Stimulated activated CD8-positive, alpha-beta memory T cell treated with anti-CD3 and anti-CD28 coated beads, Interleukin-12 subunit alpha, Interleukin-12 subunit beta, amount 100 ng/mL, for 1 hour (primary cell): ENCODE measurements around the gene KIF6.

Experiments
- DNase-seq: peaks from one replicate; pipeline ENCODE4 v3.0.0-alpha.2; 2020; ENCODE audit warnings: low read depth

KIF6 gene

DNA sequence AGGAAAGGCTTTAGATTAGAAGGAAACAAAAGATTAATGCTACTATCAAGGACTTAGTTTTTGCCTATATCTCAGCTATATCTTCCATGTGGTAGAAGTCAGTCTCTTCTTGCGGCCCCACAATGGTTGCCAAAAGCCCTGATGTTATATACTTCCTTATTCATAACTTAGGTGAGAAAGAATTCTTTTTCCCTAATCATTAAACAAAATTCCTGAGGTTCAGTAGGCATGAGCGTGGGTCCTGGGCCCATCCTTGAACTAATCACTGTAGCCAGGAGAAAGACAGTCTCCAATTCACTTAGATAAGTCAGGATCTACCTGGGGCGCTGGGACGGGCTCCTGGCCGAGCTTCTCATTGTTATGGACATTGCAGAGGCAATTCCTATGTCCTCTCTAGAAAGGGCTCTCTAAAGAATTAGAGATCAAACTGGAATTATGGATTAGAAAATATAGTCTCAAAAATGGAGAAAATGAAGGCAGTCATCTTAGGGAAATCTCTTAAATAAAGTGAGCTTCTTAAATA, 134.3 kb downstream of the KIF6 start:
- no peak for DNase-seq

DNA sequence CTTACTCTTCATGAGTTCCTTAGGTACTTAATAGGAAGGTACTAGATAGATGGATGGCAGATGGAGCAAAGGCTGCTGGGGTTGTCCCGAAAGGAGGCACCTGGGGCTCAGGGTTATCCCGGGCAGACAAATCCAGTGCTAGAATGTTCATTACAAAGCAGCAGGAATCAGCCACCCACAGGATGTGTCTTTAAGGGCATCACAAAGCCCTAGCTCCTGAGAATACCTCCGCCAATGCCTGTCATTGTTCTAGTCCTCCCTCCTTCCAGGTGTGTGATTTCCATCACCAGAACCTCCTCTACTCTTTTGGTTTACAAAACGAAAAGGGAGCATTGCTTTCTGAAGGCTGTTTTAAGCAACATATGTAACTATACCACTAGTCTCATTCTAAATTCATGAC, 138.1 kb downstream of the KIF6 start:
- DNase-seq: no peak

- DNase-seq: no peak
Measured at GRCh38 chr6:39585641-39586040, 139.6 kb downstream of the KIF6 start.

DNA sequence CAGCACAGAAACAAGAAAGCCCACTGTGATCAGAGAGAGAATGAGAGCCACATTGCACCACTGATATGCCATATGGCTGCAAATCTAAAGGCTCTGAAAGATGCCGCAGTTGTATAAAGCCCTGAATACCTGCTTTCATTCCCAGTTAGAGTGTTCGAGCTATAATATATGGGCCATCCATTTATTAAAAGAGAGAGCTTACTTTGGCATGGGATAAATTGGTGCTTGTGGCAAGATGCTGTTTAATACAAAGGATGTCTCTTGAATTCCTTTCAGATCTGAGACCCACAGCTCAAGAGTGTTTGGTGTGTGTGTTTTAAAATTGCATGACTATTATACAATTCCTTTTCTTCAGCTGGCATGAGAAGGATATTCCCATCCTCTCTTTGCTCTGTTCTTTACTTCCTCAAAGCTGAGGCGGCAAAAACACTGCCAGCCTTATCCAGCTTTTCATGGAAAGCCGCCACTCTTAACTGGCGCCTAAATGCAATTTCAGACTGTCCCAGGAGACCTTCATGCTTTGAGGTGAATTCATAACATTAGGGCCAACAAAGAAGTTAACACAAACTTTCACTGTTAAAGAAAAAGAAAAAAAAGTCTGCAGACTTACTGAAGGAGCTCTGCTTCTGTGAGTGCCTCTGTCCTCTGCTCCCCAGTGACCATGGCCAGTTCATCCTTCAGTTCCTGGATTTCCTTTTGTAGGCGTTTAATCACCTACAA, 147.6 kb downstream of the KIF6 start:
- DNase-seq: no peak

- no peak for DNase-seq
Measured at GRCh38 chr6:39576556-39577303, 148.5 kb downstream of the KIF6 start.

- no peak for DNase-seq
Measured at GRCh38 chr6:39574991-39575390, 150.2 kb downstream of the KIF6 start.

GRCh38 chr6:39573541-39573940, 151.7 kb downstream of the KIF6 start:
- DNase-seq: no peak

- no peak for DNase-seq
Measured at GRCh38 chr6:39572661-39573340, 152.4 kb downstream of the KIF6 start.

DNA sequence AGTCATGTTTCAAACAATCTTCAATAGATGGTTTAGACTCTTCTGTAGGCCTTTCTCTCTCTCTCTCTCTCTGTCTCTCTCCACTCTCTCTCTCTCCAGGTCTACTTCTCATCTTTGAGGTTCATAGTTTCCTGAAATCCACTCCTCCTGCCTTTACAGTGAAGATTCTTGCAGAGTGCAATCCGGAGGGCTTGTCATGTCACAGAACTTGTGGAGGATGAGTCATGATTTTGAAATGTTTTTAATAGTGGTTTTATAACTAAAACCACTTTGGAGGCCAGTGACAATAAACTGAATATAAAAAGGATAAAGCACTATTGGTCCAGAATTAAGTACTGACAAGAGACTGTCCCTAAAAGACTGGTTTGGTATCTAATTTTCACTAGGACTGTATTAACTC, 156.3 kb downstream of the KIF6 start:
- no peak for DNase-seq

GRCh38 chr6:39567091-39567490, 158.1 kb downstream of the KIF6 start:
- DNase-seq: no peak

- DNase-seq: no peak
Measured at GRCh38 chr6:39566456-39566855, 158.8 kb downstream of the KIF6 start.

DNA sequence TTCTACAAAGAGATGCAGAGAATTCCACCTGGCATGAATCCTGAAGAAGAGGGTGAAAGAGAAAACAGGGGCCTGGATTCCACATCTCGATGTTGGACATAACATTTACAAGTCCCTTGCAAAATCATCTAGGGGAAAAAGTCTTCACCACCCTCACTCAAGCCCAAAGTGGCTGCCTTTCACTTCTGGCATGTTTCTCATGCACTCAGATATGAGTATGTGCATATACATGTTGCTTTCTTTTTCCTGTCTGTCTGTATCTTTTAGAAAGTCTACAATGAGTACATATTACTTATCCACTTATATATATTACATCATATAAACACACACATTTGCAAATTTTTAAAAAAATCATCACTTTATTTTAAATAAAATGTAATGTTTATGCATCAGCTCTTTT, 159.3 kb downstream of the KIF6 start:
- DNase-seq: no peak

DNA sequence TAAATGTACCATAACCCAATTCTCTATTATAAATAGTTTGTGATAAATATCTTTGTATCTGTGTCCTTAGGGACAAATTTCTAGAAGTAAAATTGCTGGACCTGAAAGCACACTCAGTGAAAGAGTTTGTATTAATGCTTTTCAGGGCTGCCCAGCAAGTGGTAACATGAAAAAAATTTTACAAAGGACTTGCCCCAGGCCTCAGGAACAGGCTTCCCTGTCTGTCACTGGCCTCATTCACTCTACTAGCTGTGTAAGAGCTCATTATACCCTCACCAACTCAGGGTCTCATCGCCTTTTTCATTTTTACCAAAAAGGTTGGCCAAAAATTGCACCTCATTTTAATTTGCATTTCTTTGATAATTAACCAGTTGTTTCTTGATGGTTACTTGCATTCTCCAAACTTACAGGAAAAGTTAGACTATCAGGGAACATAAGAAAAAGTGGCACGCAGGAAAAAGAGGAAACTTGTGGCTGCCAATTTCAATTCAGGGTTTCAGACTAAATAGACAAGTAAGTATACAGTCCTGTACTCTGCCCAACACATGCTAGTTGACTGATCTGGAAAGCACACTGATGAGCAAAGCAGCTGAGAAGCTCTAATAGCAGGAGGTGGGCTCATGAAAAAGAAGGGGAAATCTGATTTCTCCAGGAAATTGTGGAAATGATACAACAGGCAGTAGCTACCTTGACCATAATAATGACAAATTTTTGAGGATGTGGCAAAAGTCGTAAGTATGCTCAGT, 161.5 kb downstream of the KIF6 start:
- no peak for DNase-seq

DNA sequence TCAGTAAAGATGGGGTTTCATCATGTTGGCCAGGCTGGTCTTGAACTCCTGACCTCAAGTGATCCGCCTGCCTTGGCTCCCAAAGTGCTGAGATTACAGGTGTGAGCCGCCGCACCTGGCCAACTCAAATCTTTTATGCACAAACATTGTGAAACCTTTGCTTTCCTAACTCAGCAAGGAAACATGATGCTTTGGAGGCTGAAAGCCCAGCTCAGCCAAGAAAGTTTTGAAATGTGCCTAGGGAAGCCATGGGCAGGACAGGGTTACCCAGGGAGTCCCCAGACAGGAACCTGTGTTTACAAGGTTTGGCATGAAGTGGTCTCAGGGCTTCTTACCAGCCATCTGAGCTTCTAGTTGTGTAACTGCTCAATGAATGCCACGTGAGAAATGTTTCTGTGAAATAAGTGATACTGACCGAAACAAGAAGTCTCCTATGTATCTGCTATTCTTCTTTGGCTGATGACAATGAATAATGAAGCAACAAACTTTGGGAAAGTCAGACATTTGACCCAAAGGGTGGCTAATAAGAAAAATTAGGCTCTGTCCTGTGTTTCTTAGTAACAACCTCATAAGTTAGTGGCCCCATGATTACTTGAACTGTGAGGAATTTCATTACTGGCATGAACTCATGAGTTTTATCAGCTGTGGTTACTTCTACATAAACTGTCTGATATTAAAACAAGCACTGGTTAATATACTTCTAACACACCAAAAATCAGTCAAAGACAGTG, 163.5 kb downstream of the KIF6 start:
- no peak for DNase-seq

- DNase-seq: no peak
Measured at GRCh38 chr6:39560915-39561314, 164.3 kb downstream of the KIF6 start.

DNA sequence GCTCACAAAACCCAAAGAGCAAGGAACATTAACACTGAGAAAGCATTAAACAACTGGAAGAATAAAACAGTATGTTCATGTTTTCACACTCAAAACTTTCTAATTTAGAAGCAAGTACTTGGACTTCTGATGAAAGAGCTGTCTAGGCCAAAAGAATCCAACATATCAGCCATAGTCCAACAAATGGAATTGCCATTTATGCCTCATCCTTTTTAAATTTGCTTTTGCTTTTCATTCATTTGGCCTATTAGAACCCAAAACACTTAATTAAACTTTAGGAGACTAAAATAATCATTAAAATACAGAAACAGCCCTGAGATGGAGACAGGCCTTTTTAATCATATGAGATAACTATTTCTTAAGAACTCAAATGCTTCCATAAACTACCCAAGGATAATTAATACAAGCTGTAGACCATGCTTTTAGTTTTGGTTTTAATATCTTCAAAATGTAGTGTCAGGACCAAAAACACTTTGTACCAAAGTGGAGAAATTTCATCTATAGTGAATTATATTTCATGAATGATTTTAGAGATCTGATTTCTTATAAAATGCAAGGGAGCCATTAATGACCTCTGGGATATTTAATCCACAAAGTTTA, 166.5 kb downstream of the KIF6 start:
- no peak for DNase-seq

DNA sequence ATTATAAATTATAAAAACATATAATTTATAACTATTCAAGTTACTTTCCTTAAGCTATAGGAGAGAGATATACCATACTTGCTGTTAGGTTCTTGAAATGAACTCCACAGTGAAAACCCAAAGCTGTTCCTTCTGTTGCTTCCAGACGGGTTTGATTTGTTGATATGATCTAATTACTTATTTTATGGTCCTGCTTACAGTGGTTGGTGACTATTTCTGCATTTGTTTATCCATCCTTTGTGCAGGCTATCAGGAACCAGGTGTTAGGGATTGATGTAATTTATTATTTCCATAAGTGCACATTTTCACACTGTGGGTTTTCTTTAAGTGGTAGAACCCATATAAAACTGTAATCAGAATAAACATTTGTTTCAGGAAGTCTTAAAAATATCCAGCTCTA, 167.1 kb downstream of the KIF6 start:
- DNase-seq: no peak

DNA sequence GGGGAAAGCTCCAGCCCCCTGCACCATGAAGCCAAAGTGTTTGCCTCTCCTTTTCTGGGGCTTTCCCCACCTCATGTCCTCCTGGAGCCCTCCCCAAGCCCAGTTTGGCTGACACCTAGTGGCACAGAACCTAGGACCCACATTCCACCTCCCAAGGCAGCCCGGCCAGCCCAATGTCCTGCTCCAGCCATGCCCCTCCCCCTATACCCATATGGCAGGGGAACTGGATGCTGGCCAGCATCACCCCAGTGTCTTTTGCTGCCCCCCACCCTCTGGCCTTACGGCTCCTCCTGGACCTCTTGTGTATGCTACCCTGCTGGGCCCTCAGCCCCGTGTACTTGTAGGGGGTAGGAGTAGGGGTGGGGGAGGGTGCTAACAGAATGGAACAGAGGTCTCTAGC, 170.1 kb downstream of the KIF6 start:
- DNase-seq: no peak

DNA sequence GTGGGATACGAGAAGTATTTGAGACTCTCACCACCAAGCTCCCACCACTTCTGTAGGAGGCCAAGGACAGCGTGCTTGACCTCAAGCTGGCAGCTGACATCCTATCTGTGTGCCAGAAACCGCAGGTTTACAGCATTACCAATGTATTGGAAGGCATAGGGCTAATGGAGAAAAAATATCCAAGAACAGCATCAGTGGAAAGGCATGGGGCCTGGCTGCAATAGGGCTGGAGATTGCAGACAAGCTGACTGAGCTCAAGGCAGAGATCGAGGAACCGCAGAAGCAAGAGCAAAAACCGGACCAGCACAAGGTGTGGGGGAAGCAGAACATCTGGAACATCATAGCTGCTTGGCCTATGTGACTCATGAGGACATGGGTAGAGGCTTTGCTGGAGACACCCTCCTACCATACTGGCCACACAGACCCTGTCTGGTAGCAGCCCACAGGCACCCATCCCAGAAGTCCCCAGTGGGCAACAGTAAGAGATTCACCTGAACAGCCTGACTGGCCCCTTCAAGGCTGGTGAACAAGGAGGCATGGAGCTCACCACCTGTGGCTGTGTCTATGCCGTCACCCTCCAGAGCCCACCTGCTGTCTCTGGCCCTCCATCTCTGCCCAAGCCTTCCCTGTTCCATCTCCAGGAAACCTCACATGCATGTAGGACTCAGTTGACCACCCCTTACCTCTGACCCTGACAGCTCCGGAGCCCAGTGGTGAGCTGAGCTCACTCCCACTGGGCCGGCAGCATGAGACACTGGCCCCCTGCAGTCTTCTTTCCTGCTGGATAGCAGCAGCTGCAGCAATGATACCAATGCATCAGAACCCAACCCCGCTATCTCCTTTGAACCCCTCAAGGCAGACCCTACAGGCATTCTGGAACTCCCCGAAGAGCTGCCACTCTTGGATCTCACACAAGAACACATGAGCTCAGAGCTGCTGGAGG, 171.1 kb downstream of the KIF6 start:
- DNase-seq: no peak

GRCh38 chr6:39553029-39553428, 172.2 kb downstream of the KIF6 start:
- DNase-seq: no peak
